ENCODE results near the gene JUND. TPM values are rescaled to one million over a fixed set of nuclear protein-coding genes. Genes with fewer than 3 reads are reported as not detected.

The JUND gene
- total and polyA plus RNA-seq, 2 of the 8 experiments (the other 6 are each of a cell fraction or from before 2014, with no cell fraction given), result 54.0 to 77.5 TPM

GRCh38 chr19:18291590-18292461 is 10.4 kb upstream of the JUND start (continued):
- peak; percentile 60; the same call in 1 of the 2 replicates for TF ChIP-seq MAX (IDR thresholded peaks at IDR 0.05)
- peak; percentile 95 for TF ChIP-seq TEAD4 (IDR thresholded peaks at IDR 0.05; ENCODE audit: low read depth, low read length)
- 0 out of 2 replicates have a peak, but pooled peaks have one; percentile 17 for TF ChIP-seq SP1 (IDR thresholded peaks at IDR 0.05; ENCODE audit: low read depth, low read length)
- TF ChIP-seq SIX5 (IDR thresholded peaks at IDR 0.05; ENCODE audit: low read depth, low read length), result no peak
- TF ChIP-seq CEBPB (IDR thresholded peaks at IDR 0.05; ENCODE audit: low read depth, low read length), result no peak
- TF ChIP-seq POLR2AphosphoS5 (IDR thresholded peaks at IDR 0.05; ENCODE audit: low read depth, low read length), result 0 out of 2 replicates have a peak, but pooled peaks have one; percentile 27

Data from H1 (cell line).